ENCODE measurements around the gene APOH. TPM values are rescaled to one million over a fixed set of nuclear protein-coding genes. Genes with fewer than 3 reads are reported as not detected.

The APOH gene
- total and polyA plus RNA-seq, 2 of the 13 experiments (the other 11 are each of a cell fraction or from before 2014, with no cell fraction given) = 4,846 to 5,748 TPM

DNA sequence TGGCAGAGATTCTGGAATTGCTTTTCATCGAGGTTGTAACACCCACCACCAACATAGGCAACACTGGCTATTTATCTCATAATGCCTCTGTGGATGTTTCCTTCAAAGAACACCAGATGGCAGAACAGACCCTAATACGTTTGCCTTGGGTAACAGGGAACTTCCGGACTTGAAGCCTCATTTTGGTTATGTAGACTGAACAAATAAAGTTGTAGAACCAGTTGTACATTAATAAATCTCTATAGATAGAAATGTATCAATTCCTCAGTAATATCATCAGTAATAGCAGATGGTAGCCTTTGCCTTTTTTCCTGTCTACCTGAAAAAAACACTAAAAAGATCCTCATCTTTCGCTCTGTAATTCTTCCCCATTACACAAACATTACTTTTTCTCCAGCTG, 25.9 kb upstream of the APOH start (continued):
- TF ChIP-seq SMAD3 (CRISPR knock-in tag; IDR thresholded peaks at IDR 0.05) (peak; percentile 61; the same call in 1 of the 2 replicates), FOXA3 (CRISPR knock-in tag; IDR thresholded peaks at IDR 0.05) (peak; percentile 64), STAG1 (CRISPR knock-in tag; IDR thresholded peaks at IDR 0.05) (peak; percentile 99), ADNP (CRISPR knock-in tag; IDR thresholded peaks at IDR 0.05) (no peak), ELF3 (CRISPR knock-in tag; IDR thresholded peaks at IDR 0.05) (peak; percentile 89), FOXK1 (CRISPR knock-in tag; IDR thresholded peaks at IDR 0.05; ENCODE audit: borderline replicate concordance, low read depth) (peak; percentile 65; the same call in 1 of the 2 replicates), TARDBP (CRISPR knock-in tag; IDR thresholded peaks at IDR 0.05) (peak; percentile 57; the same call in 1 of the 2 replicates), CC2D1A (CRISPR knock-in tag; IDR thresholded peaks at IDR 0.05) (no peak), ZEB1 (IDR thresholded peaks at IDR 0.05; ENCODE audit: insufficient replicate concordance, low read depth) (no peak), ZBTB33 (CRISPR knock-in tag; IDR thresholded peaks at IDR 0.05) (no peak), SOX5 (CRISPR knock-in tag; IDR thresholded peaks at IDR 0.05; ENCODE audit: borderline replicate concordance) (0 out of 2 replicates have a peak, but pooled peaks have one; percentile 32), FOXA1 (IDR thresholded peaks at IDR 0.05) (no peak), FOXA1 (CRISPR knock-in tag; IDR thresholded peaks at IDR 0.05) (peak; percentile 53), ZNF101 (CRISPR knock-in tag; IDR thresholded peaks at IDR 0.05; ENCODE audit: borderline replicate concordance, low read depth) (no peak), ZNF136 (CRISPR knock-in tag; IDR thresholded peaks at IDR 0.05; ENCODE audit: low read depth) (no peak), TEAD3 (CRISPR knock-in tag; optimal IDR thresholded peaks at IDR 0.05; ENCODE audit: borderline replicate concordance) (no peak), SRY (CRISPR knock-in tag; IDR thresholded peaks at IDR 0.05) (no peak), ZNF335 (CRISPR knock-in tag; IDR thresholded peaks at IDR 0.05) (peak; percentile 59; the same call in 1 of the 2 replicates), REST (IDR thresholded peaks at IDR 0.05; ENCODE audit: borderline replicate concordance in 1 of 2, low read depth in 1 of 2, low read length in 2 of 2) (no peak), FOXJ3 (CRISPR knock-in tag; IDR thresholded peaks at IDR 0.05; ENCODE audit: borderline replicate concordance) (peak; percentile 51; the same call in 1 of the 2 replicates), MEIS1 (CRISPR knock-in tag; IDR thresholded peaks at IDR 0.05; ENCODE audit: borderline replicate concordance) (no peak), YEATS2 (CRISPR knock-in tag; IDR thresholded peaks at IDR 0.05; ENCODE audit: borderline replicate concordance) (0 out of 2 replicates have a peak, but pooled peaks have one; percentile 33)
- TF ChIP-seq, protein P1, sequence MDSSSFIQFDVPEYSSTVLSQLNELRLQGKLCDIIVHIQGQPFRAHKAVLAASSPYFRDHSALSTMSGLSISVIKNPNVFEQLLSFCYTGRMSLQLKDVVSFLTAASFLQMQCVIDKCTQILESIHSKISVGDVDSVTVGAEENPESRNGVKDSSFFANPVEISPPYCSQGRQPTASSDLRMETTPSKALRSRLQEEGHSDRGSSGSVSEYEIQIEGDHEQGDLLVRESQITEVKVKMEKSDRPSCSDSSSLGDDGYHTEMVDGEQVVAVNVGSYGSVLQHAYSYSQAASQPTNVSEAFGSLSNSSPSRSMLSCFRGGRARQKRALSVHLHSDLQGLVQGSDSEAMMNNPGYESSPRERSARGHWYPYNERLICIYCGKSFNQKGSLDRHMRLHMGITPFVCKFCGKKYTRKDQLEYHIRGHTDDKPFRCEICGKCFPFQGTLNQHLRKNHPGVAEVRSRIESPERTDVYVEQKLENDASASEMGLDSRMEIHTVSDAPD (CRISPR knock-in tag; IDR thresholded peaks at IDR 0.05) = 0 out of 2 replicates have a peak, but pooled peaks have one; percentile 29
- TF ChIP-seq, protein P2, sequence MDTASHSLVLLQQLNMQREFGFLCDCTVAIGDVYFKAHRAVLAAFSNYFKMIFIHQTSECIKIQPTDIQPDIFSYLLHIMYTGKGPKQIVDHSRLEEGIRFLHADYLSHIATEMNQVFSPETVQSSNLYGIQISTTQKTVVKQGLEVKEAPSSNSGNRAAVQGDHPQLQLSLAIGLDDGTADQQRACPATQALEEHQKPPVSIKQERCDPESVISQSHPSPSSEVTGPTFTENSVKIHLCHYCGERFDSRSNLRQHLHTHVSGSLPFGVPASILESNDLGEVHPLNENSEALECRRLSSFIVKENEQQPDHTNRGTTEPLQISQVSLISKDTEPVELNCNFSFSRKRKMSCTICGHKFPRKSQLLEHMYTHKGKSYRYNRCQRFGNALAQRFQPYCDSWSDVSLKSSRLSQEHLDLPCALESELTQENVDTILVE (CRISPR knock-in tag; IDR thresholded peaks at IDR 0.05) = peak; percentile 20; the same call in 1 of the 2 replicates

All from HepG2 (cell line).